ENCODE measurements around the gene RASA3.
A peak's percentile ranks its signal among the peaks of the same experiment; 100 is the strongest.

Gene RASA3

GRCh38 chr13:114013336-114013735 lies 119.1 kb downstream of the RASA3 start:
- DNase-seq = no peak

- no peak for DNase-seq
Measured at GRCh38 chr13:114012921-114013320, 119.5 kb downstream of the RASA3 start.

GRCh38 chr13:114012141-114012540 lies 120.3 kb downstream of the RASA3 start:
- DNase-seq = no peak

- DNase-seq = no peak
Measured at GRCh38 chr13:114011226-114011625, 121.2 kb downstream of the RASA3 start.

GRCh38 chr13:114010401-114011101 lies 121.9 kb downstream of the RASA3 start:
- DNase-seq = peak in 1 of 4 experiments; percentile 21

- no peak for DNase-seq
Measured at GRCh38 chr13:114009590-114010400, 122.6 kb downstream of the RASA3 start.

- no peak for DNase-seq
Measured at GRCh38 chr13:114008964-114009589, 123.3 kb downstream of the RASA3 start.

GRCh38 chr13:114007566-114007965 lies 124.9 kb downstream of the RASA3 start:
- DNase-seq = no peak

- no peak for DNase-seq
Measured at GRCh38 chr13:114005206-114005724, 127.2 kb downstream of the RASA3 start.

- no peak for DNase-seq
Measured at GRCh38 chr13:114004420-114005205, 127.8 kb downstream of the RASA3 start.

GRCh38 chr13:114002771-114003321 lies 129.6 kb downstream of the RASA3 start:
- no peak for DNase-seq

GRCh38 chr13:114002009-114002544 lies 130.3 kb downstream of the RASA3 start:
- no peak for DNase-seq

GRCh38 chr13:114001331-114002008 lies 131.0 kb downstream of the RASA3 start:
- no peak for DNase-seq

GRCh38 chr13:114000151-114001040 lies 132.0 kb downstream of the RASA3 start:
- no peak for DNase-seq

GRCh38 chr13:113999618-113999910 lies 132.9 kb downstream of the RASA3 start:
- no peak for DNase-seq

GRCh38 chr13:113998781-113999617 lies 133.4 kb downstream of the RASA3 start:
- DNase-seq = no peak

GRCh38 chr13:113997845-113998751 lies 134.3 kb downstream of the RASA3 start:
- DNase-seq = no peak

GRCh38 chr13:113996912-113997745 lies 135.3 kb downstream of the RASA3 start:
- DNase-seq = no peak
